ENCODE measurements around the gene ZRANB1.

DNA sequence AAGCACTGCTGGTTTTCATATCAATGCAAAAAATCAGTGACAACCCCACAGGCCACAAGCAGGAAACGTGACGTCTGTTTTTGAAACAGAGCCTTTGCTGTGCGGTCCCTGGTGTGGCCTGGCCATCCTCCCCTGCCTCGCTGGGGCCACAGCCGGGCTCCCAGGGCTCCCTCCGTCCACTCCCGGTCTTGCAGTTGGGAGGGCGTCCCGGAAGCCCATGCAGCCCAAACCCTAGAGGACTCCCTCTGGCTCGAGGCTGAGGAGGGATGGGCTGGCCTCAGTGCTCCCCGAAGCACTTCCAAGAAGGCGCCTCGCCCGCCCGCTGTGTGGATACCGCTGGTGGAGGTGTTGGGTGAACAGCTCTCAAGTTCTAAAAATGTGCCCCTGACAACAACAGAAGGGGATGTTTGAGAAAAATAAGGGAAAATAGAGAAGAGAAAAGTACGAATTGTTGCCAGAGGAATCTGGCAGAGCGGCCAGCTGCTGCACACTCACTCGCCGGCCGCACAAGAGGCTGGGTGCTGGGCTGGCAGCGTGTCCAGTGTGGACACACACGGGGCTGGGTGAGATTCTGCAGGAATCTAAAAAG lies 73.5 kb downstream of the ZRANB1 start:
- TF ChIP-seq, protein P1, sequence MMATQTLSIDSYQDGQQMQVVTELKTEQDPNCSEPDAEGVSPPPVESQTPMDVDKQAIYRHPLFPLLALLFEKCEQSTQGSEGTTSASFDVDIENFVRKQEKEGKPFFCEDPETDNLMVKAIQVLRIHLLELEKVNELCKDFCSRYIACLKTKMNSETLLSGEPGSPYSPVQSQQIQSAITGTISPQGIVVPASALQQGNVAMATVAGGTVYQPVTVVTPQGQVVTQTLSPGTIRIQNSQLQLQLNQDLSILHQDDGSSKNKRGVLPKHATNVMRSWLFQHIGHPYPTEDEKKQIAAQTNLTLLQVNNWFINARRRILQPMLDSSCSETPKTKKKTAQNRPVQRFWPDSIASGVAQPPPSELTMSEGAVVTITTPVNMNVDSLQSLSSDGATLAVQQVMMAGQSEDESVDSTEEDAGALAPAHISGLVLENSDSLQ (IDR thresholded peaks at IDR 0.05): no peak
- TF ChIP-seq HDGF (IDR thresholded peaks at IDR 0.05; ENCODE audit: borderline replicate concordance) (no peak), NFRKB (IDR thresholded peaks at IDR 0.05) (no peak), L3MBTL2 (conservative IDR thresholded peaks at IDR 0.05) (no peak), TARDBP (IDR thresholded peaks at IDR 0.05) (no peak), SUZ12 (IDR thresholded peaks at IDR 0.05) (no peak)
